ENCODE measurements around the gene AQP9. TPM values are rescaled to one million over a fixed set of nuclear protein-coding genes. Genes with fewer than 3 reads are reported as not detected.

The AQP9 gene
- total RNA-seq, 1 experiment from 2014 or later: not detected

GRCh38 chr15:58227706-58228543 lies 89.7 kb downstream of the AQP9 start:
- ChIA-PET POLR2A (no interaction called here), CTCF (interaction anchor here (0.5 to 0.7 kb wide), 2 partner anchors 14 to 193 kb away, joined by 3 read pairs; no protein-coding TSS in a partner anchor)
- in situ Hi-C loops (cut with HindIII; ENCODE audit: low pct_unique_long_range_greater_than_20kb, low sequenced_read_pairs) (no loop called here), intact Hi-C loops (cut with micrococcal nuclease; ENCODE audit: unreplicated experiment) (loop anchor here (5.0 to 10.0 kb wide), 2 partner anchors 527 to 739 kb away; no protein-coding TSS in a partner anchor)
- no TSS peak for BruUV-seq (replicated peaks)
- H3K4me1 ChIP-seq (ENCODE audit: control insufficient read depth, insufficient read depth, low read length): peaks cover 3% of the 10 kb centered on the region; the same call in 1 of the 2 replicates
- no peak overlapping the region for H3K4me3 ChIP-seq (ENCODE audit: low read depth in 2 of 2, low read length in 2 of 2)
- no peaks in the 10 kb centered on the region for H3K36me3 ChIP-seq (ENCODE audit: control insufficient read depth, insufficient read depth, low read length)
- H3K27me3 ChIP-seq (ENCODE audit: control insufficient read depth, insufficient read depth, low read length): no peaks in the 10 kb centered on the region
- peak; percentile 67 for DNase-seq (ENCODE audit: low read depth, low spot score)
- no peak overlapping the region for H3K27ac ChIP-seq (ENCODE audit: low read length)
- TF ChIP-seq CTCF (IDR thresholded peaks at IDR 0.05) (peak; percentile 91), POLR2AphosphoS5 (IDR thresholded peaks at IDR 0.05; ENCODE audit: low read depth, low read length) (no peak)
- no peaks in the 10 kb centered on the region for H3K9me3 ChIP-seq (ENCODE audit: control insufficient read depth, insufficient read depth, low read depth, low read length)
- peak; percentile 88 for ATAC-seq

GRCh38 chr15:58228718-58229117 lies 90.5 kb downstream of the AQP9 start:
- peaks cover 3% of the 10 kb centered on the region; the same call in 1 of the 2 replicates for H3K4me1 ChIP-seq (ENCODE audit: control insufficient read depth, insufficient read depth, low read length)
- BruUV-seq (replicated peaks): no TSS peak
- in situ Hi-C loops (cut with HindIII; ENCODE audit: low pct_unique_long_range_greater_than_20kb, low sequenced_read_pairs) (no loop called here), intact Hi-C loops (cut with micrococcal nuclease; ENCODE audit: unreplicated experiment) (loop anchor here (5.0 to 10.0 kb wide), 2 partner anchors 526 to 739 kb away; no protein-coding TSS in a partner anchor)
- no peaks in the 10 kb centered on the region for H3K36me3 ChIP-seq (ENCODE audit: control insufficient read depth, insufficient read depth, low read length)
- H3K27me3 ChIP-seq (ENCODE audit: control insufficient read depth, insufficient read depth, low read length): no peaks in the 10 kb centered on the region
- POLR2A ChIA-PET: interaction anchor here (0.6 kb wide), 1 partner anchor 655 kb away, joined by 5 read pairs; no protein-coding TSS in a partner anchor
- no peak for ATAC-seq
- H3K4me3 ChIP-seq (ENCODE audit: low read depth in 2 of 2, low read length in 2 of 2): no peak overlapping the region
- CTCF ChIA-PET: no interaction called here
- H3K9me3 ChIP-seq (ENCODE audit: control insufficient read depth, insufficient read depth, low read depth, low read length): no peaks in the 10 kb centered on the region
- DNase-seq (ENCODE audit: low read depth, low spot score): no peak
- no peak overlapping the region for H3K27ac ChIP-seq (ENCODE audit: low read length)
- no peak for TF ChIP-seq POLR2AphosphoS5 (IDR thresholded peaks at IDR 0.05; ENCODE audit: low read depth, low read length)
- TF ChIP-seq TCF7L2 (IDR thresholded peaks at IDR 0.05; ENCODE audit: low read depth, low read length): no peak
- TF ChIP-seq SIN3A (IDR thresholded peaks at IDR 0.05; ENCODE audit: borderline replicate concordance, insufficient read depth, low read depth, low read length): no peak
- TF ChIP-seq REST (IDR thresholded peaks at IDR 0.05; ENCODE audit: insufficient read depth in 1 of 2, low read depth in 2 of 2, low read length in 1 of 2): no peak
- no peak for TF ChIP-seq CTCF (IDR thresholded peaks at IDR 0.05)

Measured in Panc1 (cell line).